ENCODE data around the gene BACH1. TPM values are rescaled to one million over a fixed set of nuclear protein-coding genes. Genes with fewer than 3 reads are reported as not detected.

The BACH1 gene
- total RNA-seq, 1 donor from 2014 or later: 93.1 TPM

GRCh38 chr21:29308456-29308783, 9.7 kb downstream of the BACH1 start:
- Histone ChIP-seq H3K4me1 (ENCODE audit: insufficient read depth, low read length) (peaks cover 15% of the 10 kb centered on the region), H4K20me1 (ENCODE audit: insufficient read depth, low read length) (peaks cover 92% of the 10 kb centered on the region)
- H3K27ac Mint-ChIP-seq (ENCODE audit: unreplicated experiment): no peak overlapping the region

GRCh38 chr21:29309703-29310102, 11.0 kb downstream of the BACH1 start:
- Histone ChIP-seq H4K20me1 (ENCODE audit: insufficient read depth, low read length) (peaks cover 92% of the 10 kb centered on the region), H3K27me3 (ENCODE audit: insufficient read depth, low read length) (no peaks in the 10 kb centered on the region), H3K9me3 (ENCODE audit: insufficient read depth, low read depth, low read length) (no peaks in the 10 kb centered on the region), H3K27ac (ENCODE audit: low read depth, low read length) (no peak overlapping the region), H3K9ac (ENCODE audit: low read length) (no peak overlapping the region), H3K4me3 (ENCODE audit: insufficient read depth, low read depth, low read length) (no peak overlapping the region), H3K4me2 (ENCODE audit: low read length) (no peak overlapping the region), H3K36me3 (ENCODE audit: insufficient read depth, low read length) (peaks cover 21% of the 10 kb centered on the region), H3K79me2 (ENCODE audit: insufficient read depth, low read length) (peaks cover 100% of the 10 kb centered on the region), H3K4me1 (ENCODE audit: insufficient read depth, low read length) (peaks cover 16% of the 10 kb centered on the region), H2AFZ (ENCODE audit: low read depth, low read length) (no peak overlapping the region)
- Mint-ChIP-seq H3K36me3 (ENCODE audit: low read depth, unreplicated experiment) (peaks cover 9% of the 10 kb centered on the region), H3K4me1 (ENCODE audit: low read depth, unreplicated experiment) (peaks cover 33% of the 10 kb centered on the region), H3K27ac (ENCODE audit: unreplicated experiment) (no peak overlapping the region), H3K27me3 (ENCODE audit: low read depth, unreplicated experiment) (no peaks in the 10 kb centered on the region), H3K4me3 (ENCODE audit: unreplicated experiment) (no peak overlapping the region), H3K9me3 (ENCODE audit: unreplicated experiment) (no peaks in the 10 kb centered on the region)
- DNase-seq (ENCODE audit: low read depth) (no peak), FAIRE-seq (no peak)
- TF ChIP-seq EZH2 (IDR thresholded peaks at IDR 0.05; ENCODE audit: insufficient read depth, low read length) (no peak), CTCF (IDR thresholded peaks at IDR 0.05; ENCODE audit: insufficient read depth, low read depth, low read length) (no peak)

More at GRCh38 chr21:29308456-29308783, 9.7 kb downstream of the BACH1 start:
- TF ChIP-seq CTCF (IDR thresholded peaks at IDR 0.05; ENCODE audit: insufficient read depth, low read depth, low read length) (no peak), EZH2 (IDR thresholded peaks at IDR 0.05; ENCODE audit: insufficient read depth, low read length) (no peak)
- Mint-ChIP-seq H3K36me3 (ENCODE audit: low read depth, unreplicated experiment) (peaks cover 9% of the 10 kb centered on the region), H3K27me3 (ENCODE audit: low read depth, unreplicated experiment) (no peaks in the 10 kb centered on the region), H3K4me3 (ENCODE audit: unreplicated experiment) (no peak overlapping the region), H3K4me1 (ENCODE audit: low read depth, unreplicated experiment) (peaks cover 34% of the 10 kb centered on the region), H3K9me3 (ENCODE audit: unreplicated experiment) (no peaks in the 10 kb centered on the region)
- Histone ChIP-seq H3K27ac (ENCODE audit: low read depth, low read length) (peak overlapping the region; percentile 3), H3K9ac (ENCODE audit: low read length) (no peak overlapping the region), H3K4me3 (ENCODE audit: insufficient read depth, low read depth, low read length) (no peak overlapping the region), H3K9me3 (ENCODE audit: insufficient read depth, low read depth, low read length) (no peaks in the 10 kb centered on the region), H2AFZ (ENCODE audit: low read depth, low read length) (no peak overlapping the region), H3K79me2 (ENCODE audit: insufficient read depth, low read length) (peaks cover 100% of the 10 kb centered on the region), H3K36me3 (ENCODE audit: insufficient read depth, low read length) (peaks cover 21% of the 10 kb centered on the region), H3K4me2 (ENCODE audit: low read length) (peak overlapping the region; percentile 14), H3K27me3 (ENCODE audit: insufficient read depth, low read length) (no peaks in the 10 kb centered on the region)
- DNase-seq (ENCODE audit: low read depth) (peak; percentile 12), FAIRE-seq (no peak)

GRCh38 chr21:29311802-29312201, 13.1 kb downstream of the BACH1 start:
- Mint-ChIP-seq H3K9me3 (ENCODE audit: unreplicated experiment) (no peaks in the 10 kb centered on the region), H3K27ac (ENCODE audit: unreplicated experiment) (no peak overlapping the region), H3K4me1 (ENCODE audit: low read depth, unreplicated experiment) (peaks cover 37% of the 10 kb centered on the region), H3K27me3 (ENCODE audit: low read depth, unreplicated experiment) (no peaks in the 10 kb centered on the region), H3K4me3 (ENCODE audit: unreplicated experiment) (no peak overlapping the region), H3K36me3 (ENCODE audit: low read depth, unreplicated experiment) (peaks cover 9% of the 10 kb centered on the region)
- peaks cover 19% of the 10 kb centered on the region for H3K36me3 ChIP-seq (ENCODE audit: insufficient read depth, low read length)
- no peak overlapping the region for H3K4me2 ChIP-seq (ENCODE audit: low read length)
- H3K27me3 ChIP-seq (ENCODE audit: insufficient read depth, low read length): no peaks in the 10 kb centered on the region
- no peak for TF ChIP-seq EZH2 (IDR thresholded peaks at IDR 0.05; ENCODE audit: insufficient read depth, low read length)
- TF ChIP-seq CTCF (IDR thresholded peaks at IDR 0.05; ENCODE audit: insufficient read depth, low read depth, low read length): no peak
- no peak overlapping the region for H3K4me3 ChIP-seq (ENCODE audit: insufficient read depth, low read depth, low read length)
- no peaks in the 10 kb centered on the region for H3K9me3 ChIP-seq (ENCODE audit: insufficient read depth, low read depth, low read length)
- no peak overlapping the region for H3K9ac ChIP-seq (ENCODE audit: low read length)
- no peak overlapping the region for H3K27ac ChIP-seq (ENCODE audit: low read depth, low read length)
- no peak overlapping the region for H2AFZ ChIP-seq (ENCODE audit: low read depth, low read length)
- peaks cover 100% of the 10 kb centered on the region for H3K79me2 ChIP-seq (ENCODE audit: insufficient read depth, low read length)
- H3K4me1 ChIP-seq (ENCODE audit: insufficient read depth, low read length): peaks cover 29% of the 10 kb centered on the region
- FAIRE-seq: no peak
- no peak for DNase-seq (ENCODE audit: low read depth)
- peaks cover 95% of the 10 kb centered on the region for H4K20me1 ChIP-seq (ENCODE audit: insufficient read depth, low read length)

Measured in astrocyte (in vitro differentiated cells and primary cell).